HG03354 (cell line): ENCODE measurements around the gene THBS3.
"Not testable (repeated sequence)": the region's sequence is repeated elsewhere in the genome, so short reads cannot be mapped to it uniquely, and the experiment has no call there.

Experiments
- ATAC-seq: cut with Tn5 transposase; IDR thresholded peaks from one replicate; pipeline ENCODE4 v1.9.1; 2021; ENCODE audit warnings: mild to moderate bottlenecking; ENCODE audit not compliant: unreplicated experiment, poor library complexity, severe bottlenecking

The THBS3 gene

GRCh38 chr1:155209312-155209721 lies 1.6 kb upstream of the THBS3 start:
- no peak for ATAC-seq

GRCh38 chr1:155208541-155209311 lies 1.0 kb upstream of the THBS3 start, which contains the start of gene MTX1:
MTX1 (plus strand) TSS chr1:155208695; CDS start chr1:155208805, 110 bp downstream.
- peak; percentile 77 for ATAC-seq

GRCh38 chr1:155206891-155207805 lies 549 bp downstream of the THBS3 start:
- no peak for ATAC-seq

DNA sequence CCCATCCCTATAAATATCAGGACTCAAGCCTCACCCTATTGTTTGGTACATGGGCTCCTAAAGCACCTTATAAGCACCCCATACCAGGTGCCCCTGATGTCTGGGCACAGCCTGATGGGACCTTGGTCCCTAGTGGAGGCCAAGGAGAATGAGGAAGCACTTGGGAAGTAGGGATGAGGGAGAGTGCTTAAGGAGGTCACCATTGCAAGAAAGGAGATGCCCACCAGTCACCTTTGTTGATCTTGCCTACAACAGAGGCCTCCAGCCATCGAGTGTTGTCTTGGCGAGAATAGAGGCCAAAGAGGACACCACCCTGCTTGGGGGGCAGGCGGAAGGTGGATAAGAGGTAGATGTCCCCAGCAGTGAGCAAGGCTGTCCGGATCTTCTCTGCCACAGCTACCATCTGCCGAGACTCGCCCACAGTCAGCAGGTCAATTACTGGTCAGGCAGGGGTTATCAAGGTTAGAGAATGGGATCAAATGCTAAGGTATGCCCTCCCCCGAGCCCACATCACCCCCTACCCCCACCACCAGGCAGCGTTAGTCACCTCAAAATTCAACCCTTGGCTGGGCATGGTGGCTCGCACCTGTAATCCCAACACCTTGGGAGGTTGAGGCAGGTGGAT lies 1.6 kb downstream of the THBS3 start:
- ATAC-seq: no peak

DNA sequence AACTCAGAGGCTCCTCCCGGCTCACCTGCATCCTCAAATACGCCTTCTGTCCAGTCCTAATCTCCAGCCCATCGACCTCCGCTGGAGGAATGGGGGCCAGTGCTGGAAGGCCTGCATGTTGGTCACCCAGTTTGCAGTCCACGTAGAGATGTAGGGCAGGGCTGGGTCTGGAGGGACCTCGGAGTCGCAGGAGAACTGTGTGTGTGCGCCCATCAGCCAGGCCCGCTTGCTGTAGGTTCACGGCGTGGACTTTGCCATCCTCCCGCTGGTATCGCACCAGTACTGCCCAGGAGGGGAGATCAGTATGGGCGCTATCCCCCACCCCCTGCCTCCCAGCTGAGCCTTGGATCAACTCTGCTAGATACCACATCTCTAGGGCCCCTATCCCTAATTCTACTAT lies 2.7 kb downstream of the THBS3 start:
- ATAC-seq: no peak

DNA sequence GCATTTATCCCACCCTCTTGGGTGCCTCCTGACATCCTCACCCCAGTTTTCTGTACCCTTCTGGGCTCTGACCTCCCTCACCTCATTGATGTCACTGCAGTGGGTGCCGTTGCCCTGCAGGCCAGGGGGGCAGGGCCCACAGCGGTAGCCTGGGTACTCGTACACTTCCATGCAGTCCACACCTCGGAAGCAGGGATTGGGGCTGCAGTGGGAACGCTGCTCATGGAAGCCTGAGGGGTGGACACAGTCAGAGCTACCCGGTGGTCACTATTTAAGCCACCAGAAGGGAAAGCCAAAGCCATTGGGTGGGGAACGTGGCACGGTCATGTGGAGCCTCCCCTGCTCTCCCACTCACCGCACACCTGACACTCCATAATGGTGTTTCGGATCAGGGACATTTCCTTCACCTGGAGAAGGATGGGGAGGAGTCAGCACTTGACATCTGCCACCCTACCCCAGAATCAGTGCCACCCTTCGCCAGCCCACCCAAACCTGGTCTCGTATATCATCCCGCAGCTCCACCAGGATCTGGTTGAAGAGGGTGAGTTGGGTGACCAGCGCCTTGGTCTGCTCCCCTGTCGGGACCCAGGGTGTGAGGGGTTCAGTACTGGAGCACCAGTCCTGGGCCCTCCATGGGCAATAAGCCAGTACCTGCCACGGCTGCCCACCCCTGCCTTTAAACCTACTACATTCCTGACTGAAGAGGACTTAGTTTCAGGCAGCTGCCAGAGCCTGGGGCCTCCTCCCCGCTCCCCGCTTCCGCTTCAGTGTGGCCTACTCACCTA lies 4.8 kb downstream of the THBS3 start:
- no peak for ATAC-seq

- no peak for ATAC-seq
Measured at GRCh38 chr1:155202198-155202597, 5.5 kb downstream of the THBS3 start.

GRCh38 chr1:155200920-155201319 lies 6.8 kb downstream of the THBS3 start:
- ATAC-seq: no peak

DNA sequence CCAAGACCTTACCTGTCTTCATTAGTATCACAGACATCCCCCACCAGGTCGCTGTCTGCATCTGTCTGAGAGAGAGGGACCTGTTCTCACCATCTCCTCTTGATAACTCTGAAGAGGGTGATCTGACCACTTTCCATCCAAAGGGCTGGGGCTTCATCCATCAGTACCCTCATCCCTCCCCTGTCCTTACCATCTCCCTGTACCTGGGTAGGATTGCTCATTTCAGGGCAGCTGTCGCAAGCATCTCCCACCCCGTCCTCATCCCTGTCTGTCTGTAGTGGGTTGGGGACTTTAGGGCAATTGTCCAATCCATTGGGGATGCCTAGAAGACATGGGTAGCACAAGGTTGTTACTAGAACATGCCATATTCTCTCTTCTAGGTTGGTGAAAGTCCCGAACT lies 7.9 kb downstream of the THBS3 start:
- no peak for ATAC-seq

DNA sequence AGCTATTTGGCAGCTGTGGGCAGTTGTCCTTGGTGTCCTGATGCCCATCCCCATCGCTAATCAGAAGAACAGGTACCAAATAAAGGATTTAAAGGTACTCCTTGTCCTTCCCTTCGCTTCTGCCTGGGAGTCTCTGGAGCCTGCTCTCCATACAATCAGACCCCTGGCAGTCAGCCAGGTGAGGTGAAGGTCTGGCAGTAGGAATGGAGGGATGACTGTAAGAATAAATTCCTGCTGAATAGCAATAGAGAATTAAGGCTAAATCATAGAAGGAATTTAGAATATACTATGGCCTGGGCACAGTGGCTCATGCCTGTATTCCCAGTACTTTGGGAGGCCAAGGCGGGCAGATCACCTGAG lies 9.2 kb downstream of the THBS3 start:
- ATAC-seq: no peak

DNA sequence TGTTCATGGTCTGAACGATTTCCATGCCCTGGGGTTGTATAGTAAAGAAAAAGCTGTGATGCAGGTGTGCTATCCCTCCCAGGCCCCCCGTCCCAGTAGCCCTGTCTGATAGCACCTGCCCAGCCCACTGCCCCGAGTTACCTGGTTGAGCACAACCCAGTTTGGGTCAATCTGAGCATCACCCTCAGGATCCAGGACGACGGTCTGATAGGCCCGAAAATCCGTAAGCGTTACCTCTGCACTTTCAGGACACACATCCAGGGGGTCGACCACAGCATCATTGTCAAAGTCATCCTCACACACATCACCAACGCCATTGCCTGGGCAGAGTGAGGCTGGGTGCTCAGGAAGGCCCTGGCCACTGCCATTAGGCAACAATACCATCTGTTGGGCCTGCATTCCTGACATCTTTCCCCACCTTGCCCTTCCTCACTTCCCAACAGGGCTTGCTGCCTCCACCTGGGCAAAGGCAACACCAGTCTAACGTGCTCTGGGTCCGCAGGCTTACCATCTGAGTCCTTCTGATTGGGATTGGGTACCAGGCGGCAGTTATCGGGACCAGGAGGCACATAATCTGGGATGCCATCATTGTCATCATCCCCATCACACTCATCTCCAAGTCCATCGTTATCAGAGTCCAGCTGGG lies 9.7 kb downstream of the THBS3 start:
- ATAC-seq: no peak

DNA sequence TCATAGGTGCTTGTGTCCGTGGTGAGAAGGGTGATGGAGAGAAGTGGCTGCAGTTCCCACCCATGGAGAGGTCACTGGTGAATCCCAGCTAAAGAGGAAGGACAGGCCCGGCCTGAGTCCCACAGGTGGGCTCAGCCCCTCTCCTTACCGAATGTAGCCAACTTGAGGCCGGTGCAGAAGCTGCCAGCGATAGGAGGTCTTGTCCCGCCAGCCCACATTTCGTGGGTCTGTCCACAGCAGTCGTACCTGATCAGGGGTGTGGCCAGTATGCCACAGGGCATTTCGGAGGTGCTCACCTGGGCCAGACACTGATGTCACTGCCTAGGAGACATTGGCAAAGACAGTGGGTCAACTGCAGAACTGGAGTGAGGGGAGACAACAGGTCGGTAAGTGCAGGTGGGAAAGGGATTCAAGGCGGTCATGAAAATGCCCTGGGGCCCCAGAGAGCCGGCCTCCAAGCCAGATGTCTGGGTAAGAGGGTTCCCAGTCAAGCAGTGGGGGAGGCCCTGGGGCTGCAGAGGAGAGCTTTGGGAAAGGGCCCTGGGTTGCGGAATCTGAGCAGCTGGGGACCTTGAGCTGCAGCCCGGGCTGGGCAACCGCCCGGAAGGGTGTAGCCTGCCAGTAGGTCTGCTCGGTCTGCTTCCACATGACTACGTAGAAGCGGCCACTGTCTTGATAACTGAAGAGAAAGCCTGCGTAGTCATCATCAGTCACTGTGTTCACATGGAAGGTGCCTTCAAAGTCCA lies 10.6 kb downstream of the THBS3 start:
- ATAC-seq: no peak

DNA sequence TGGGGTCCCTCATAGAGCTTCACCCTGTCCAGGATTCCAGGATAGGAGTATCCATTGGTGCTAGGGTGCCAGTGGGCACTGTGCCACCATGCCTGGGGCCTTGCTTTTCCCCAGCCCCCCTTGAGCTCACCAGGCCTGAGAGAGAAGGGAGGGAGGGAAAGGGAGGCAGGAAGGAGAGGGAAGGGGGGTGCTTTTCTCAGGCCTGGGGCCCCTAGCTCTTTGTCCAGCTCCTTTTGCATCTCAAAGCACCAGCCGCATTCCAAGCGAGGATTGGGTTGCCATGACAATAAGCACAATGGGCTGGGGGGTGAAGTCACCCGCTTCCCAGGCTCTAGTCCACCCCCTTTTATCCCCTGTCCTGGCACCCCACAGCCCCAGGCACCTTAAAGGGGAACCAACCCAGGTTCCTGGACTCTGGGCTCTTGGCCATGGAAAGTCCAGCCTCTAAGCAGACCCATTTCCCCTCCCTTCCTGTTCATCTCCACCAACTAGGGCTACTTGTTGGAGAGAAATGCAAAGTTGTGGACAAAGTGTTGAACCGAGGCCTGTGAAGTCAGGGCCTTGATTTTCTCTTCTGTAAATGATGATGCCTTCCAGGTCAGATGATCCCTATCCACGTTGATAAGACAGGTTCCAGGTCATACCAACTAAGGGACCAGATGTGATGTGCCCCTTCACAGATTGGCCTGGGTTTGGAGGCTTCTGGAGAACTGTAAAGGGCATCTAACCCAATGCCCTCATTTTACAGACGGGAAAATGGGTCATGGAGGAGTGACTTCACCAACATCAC lies 11.4 kb downstream of the THBS3 start:
- no peak for ATAC-seq

- ATAC-seq: no peak
Measured at GRCh38 chr1:155195201-155196102, 12.2 kb downstream of the THBS3 start.

- ATAC-seq: not testable (repeated sequence)
Measured at GRCh38 chr1:155193991-155194240, 13.8 kb downstream of the THBS3 start.

DNA sequence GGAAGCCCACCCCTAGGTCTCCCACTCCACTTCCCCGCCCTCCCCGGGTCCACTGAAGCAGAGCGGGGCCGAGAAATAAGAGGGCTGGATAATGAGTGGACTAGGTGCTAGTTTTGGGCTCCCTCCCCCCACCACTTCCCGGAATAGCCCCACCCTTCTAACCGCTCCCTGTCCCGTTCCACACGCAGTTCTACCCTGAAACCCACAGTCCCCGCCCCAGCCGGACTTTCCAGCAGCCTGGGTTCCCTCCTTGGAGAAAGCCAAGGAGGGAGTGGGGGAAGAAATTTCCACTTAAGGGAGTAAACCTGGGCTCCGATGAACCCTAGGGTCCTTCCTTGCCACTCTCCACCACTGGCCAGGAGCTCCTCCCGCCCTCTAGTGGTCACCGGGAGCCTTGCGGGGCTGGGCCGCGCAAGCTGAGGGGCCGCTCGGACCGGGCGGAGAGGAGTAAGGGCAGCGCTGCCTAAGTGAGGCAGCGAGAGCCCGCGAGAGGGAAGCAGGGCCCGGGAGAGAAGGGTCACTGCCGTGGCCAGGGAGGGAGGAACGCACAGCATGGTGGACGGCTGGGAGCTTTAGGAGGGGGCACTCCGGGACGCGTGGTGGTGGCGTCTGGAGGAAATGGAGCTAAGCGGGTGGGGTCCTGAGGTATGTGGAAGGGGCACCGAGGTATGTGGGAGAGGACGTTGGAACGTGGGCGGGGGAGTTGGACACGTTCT lies 14.3 kb downstream of the THBS3 start:
- peak; percentile 72 for ATAC-seq
